Panc1 (cell line): Measurements from ENCODE around the gene KLF6. TPM values are rescaled to one million over a fixed set of nuclear protein-coding genes. Genes with fewer than 3 reads are reported as not detected.

Experiments used
- ATAC-seq: fragments of 200-7000 bp; cut with Tn5 transposase; 2 replicates; pipeline ENCODE4 v1.9.1; 2020; ENCODE audit warnings: mild to moderate bottlenecking, moderate library complexity
- BruUV-seq: library from RNA; stranded (reverse); fragments of 400-500 nt; replicated peaks from 2 replicates; lab custom pipeline; 2021; lab: Mats Ljungman, UMichigan
- CTCF ChIA-PET: fragments of 300-600 bp; sonication (Branson Sonifier 250); formaldehyde crosslinking; loops from one replicate; lab custom pipeline; 2022; ENCODE audit warnings: antibody characterized with exemption; lab: Charles Lee
- POLR2A ChIA-PET: fragments of 300-600 bp; sonication (Branson Sonifier 250); formaldehyde crosslinking; loops from one replicate; lab custom pipeline; 2022; ENCODE audit warnings: antibody characterized with exemption; lab: Charles Lee
- DNase-seq: peaks from one replicate; pipeline ENCODE4 v3.0.0-alpha.2; 2010; ENCODE audit warnings: low read depth, low spot score
- H3K27ac ChIP-seq: 2 replicates; pipeline ENCODE4 v1.5.1; 2011; ENCODE audit warnings: mild to moderate bottlenecking, low read length, inconsistent platforms
- H3K27me3 ChIP-seq: fragments of 200-500 bp; sonication (Bioruptor generic); 2 replicates; pipeline ENCODE4 v1.6.0; 2014; ENCODE audit warnings: low read length, inconsistent platforms; ENCODE audit not compliant: control insufficient read depth, insufficient read depth
- H3K36me3 ChIP-seq: fragments of 200-500 bp; sonication (Bioruptor generic); 2 replicates; pipeline ENCODE4 v1.5.1; 2014; ENCODE audit warnings: inconsistent platforms, mild to moderate bottlenecking, low read length, moderate library complexity; ENCODE audit not compliant: control insufficient read depth, insufficient read depth
- H3K4me1 ChIP-seq: 2 replicates; pipeline ENCODE4 v1.5.1; 2011; ENCODE audit warnings: inconsistent platforms, mild to moderate bottlenecking, low read length, moderate library complexity; ENCODE audit not compliant: control insufficient read depth, insufficient read depth
- H3K4me3 ChIP-seq, 2 experiments: 2 replicates each; pipeline ENCODE4 v1.5.1; 2011 to 2012; ENCODE audit warnings: low read depth in 2 of 2, low read length in 2 of 2, mild to moderate bottlenecking in 2 of 2, inconsistent platforms in 1 of 2, moderate library complexity in 1 of 2
- H3K9me3 ChIP-seq: fragments of 200-500 bp; sonication (Bioruptor generic); 2 replicates; pipeline ENCODE4 v1.5.1; 2014; ENCODE audit warnings: low read depth, mild to moderate bottlenecking, inconsistent platforms, low read length, moderate library complexity; ENCODE audit not compliant: control insufficient read depth, insufficient read depth
- POLR2AphosphoS5 ChIP-seq: IDR thresholded peaks from 2 replicates; pipeline ENCODE4 v1.6.1; 2012; ENCODE audit warnings: mild to moderate bottlenecking, low read depth, low read length, moderate library complexity
- SIN3A ChIP-seq: IDR thresholded peaks from 2 replicates; pipeline ENCODE4 v1.6.1; 2012; ENCODE audit warnings: low read depth, mild to moderate bottlenecking, low read length, moderate library complexity, borderline replicate concordance; ENCODE audit not compliant: insufficient read depth
- TCF7L2 ChIP-seq: IDR thresholded peaks from 2 replicates; pipeline ENCODE4 v1.6.1; 2011; ENCODE audit warnings: mild to moderate bottlenecking, low read depth, low read length, inconsistent platforms
- in situ Hi-C: cut with HindIII; loops from 2 replicates; pipeline ENCODE4 v1.10.0; 2016; ENCODE audit warnings: low sequenced_read_pairs, low pct_unique_long_range_greater_than_20kb
- intact Hi-C: fragments of 100-400 bp; cut with micrococcal nuclease; formaldehyde crosslinking; loops from one replicate; pipeline ENCODE4 v1.10.0; 2022; ENCODE audit not compliant: unreplicated experiment
- total RNA-seq: library from RNA; stranded (reverse); gene quantifications from one replicate; pipeline ENCODE4 v1.2.1, GENCODE V29; 2021; ENCODE audit not compliant: unreplicated experiment
- TF ChIP-seq, protein P1 (sequence below), 2 experiments: IDR thresholded peaks; 2 replicates each; pipeline ENCODE4 v1.6.1; 2011 to 2012; ENCODE audit warnings: low read depth in 2 of 2, control low read depth in 1 of 2, low read length in 1 of 2, mild to moderate bottlenecking in 1 of 2, moderate library complexity in 1 of 2; ENCODE audit not compliant: insufficient read depth in 1 of 2
- TF ChIP-seq, protein P2 (sequence below): fragments of 450-650 bp; IDR thresholded peaks from 2 replicates; pipeline ENCODE4 v1.5.1; 2017; ENCODE audit warnings: mild to moderate bottlenecking

KLF6 gene
- total RNA-seq, 1 experiment from 2014 or later = 177 TPM

DNA sequence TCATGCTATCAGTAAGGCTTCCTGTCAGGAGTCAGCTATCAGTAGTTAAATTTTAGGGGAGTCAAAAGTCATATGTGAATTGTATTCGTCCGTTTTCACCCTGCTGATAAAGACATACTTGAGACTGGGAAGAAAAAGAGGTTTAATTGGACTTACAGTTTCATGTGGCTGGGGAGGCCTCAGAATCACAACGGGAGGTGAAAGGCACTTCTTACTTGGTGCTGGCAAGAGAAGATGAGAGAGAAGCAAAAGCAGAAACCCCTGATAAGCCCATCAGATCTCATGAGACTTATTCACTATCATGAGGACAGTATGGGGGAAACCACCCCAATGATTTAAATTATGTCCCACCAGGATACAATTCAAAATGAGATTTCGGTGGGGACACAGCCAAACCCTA is 47.1 kb downstream of the KLF6 start:
- TF ChIP-seq TCF7L2 (no peak), POLR2AphosphoS5 (no peak), SIN3A (no peak)
- TF ChIP-seq, protein P1, sequence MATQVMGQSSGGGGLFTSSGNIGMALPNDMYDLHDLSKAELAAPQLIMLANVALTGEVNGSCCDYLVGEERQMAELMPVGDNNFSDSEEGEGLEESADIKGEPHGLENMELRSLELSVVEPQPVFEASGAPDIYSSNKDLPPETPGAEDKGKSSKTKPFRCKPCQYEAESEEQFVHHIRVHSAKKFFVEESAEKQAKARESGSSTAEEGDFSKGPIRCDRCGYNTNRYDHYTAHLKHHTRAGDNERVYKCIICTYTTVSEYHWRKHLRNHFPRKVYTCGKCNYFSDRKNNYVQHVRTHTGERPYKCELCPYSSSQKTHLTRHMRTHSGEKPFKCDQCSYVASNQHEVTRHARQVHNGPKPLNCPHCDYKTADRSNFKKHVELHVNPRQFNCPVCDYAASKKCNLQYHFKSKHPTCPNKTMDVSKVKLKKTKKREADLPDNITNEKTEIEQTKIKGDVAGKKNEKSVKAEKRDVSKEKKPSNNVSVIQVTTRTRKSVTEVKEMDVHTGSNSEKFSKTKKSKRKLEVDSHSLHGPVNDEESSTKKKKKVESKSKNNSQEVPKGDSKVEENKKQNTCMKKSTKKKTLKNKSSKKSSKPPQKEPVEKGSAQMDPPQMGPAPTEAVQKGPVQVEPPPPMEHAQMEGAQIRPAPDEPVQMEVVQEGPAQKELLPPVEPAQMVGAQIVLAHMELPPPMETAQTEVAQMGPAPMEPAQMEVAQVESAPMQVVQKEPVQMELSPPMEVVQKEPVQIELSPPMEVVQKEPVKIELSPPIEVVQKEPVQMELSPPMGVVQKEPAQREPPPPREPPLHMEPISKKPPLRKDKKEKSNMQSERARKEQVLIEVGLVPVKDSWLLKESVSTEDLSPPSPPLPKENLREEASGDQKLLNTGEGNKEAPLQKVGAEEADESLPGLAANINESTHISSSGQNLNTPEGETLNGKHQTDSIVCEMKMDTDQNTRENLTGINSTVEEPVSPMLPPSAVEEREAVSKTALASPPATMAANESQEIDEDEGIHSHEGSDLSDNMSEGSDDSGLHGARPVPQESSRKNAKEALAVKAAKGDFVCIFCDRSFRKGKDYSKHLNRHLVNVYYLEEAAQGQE (IDR thresholded peaks at IDR 0.05; ENCODE audit: insufficient read depth in 1 of 2, low read depth in 2 of 2, low read length in 1 of 2) = no peak
- TF ChIP-seq, protein P2, sequence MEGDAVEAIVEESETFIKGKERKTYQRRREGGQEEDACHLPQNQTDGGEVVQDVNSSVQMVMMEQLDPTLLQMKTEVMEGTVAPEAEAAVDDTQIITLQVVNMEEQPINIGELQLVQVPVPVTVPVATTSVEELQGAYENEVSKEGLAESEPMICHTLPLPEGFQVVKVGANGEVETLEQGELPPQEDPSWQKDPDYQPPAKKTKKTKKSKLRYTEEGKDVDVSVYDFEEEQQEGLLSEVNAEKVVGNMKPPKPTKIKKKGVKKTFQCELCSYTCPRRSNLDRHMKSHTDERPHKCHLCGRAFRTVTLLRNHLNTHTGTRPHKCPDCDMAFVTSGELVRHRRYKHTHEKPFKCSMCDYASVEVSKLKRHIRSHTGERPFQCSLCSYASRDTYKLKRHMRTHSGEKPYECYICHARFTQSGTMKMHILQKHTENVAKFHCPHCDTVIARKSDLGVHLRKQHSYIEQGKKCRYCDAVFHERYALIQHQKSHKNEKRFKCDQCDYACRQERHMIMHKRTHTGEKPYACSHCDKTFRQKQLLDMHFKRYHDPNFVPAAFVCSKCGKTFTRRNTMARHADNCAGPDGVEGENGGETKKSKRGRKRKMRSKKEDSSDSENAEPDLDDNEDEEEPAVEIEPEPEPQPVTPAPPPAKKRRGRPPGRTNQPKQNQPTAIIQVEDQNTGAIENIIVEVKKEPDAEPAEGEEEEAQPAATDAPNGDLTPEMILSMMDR = no peak
- ATAC-seq (no peak), DNase-seq (no peak)
- intact Hi-C loops = no loop called here
- ChIA-PET POLR2A (no interaction called here), CTCF (no interaction called here)
- Histone ChIP-seq H3K9me3 (no peaks in the 10 kb centered on the region; the same call in 1 of the 2 replicates), H3K4me1 (peaks cover 6% of the 10 kb centered on the region; the same call in 1 of the 2 replicates), H3K4me3 (no peak overlapping the region), H3K27me3 (no peaks in the 10 kb centered on the region), H3K27ac (peak overlapping the region; percentile 51; the same call in 1 of the 2 replicates), H3K36me3 (no peaks in the 10 kb centered on the region)
- in situ Hi-C loops = no loop called here
- no TSS peak for BruUV-seq

DNA sequence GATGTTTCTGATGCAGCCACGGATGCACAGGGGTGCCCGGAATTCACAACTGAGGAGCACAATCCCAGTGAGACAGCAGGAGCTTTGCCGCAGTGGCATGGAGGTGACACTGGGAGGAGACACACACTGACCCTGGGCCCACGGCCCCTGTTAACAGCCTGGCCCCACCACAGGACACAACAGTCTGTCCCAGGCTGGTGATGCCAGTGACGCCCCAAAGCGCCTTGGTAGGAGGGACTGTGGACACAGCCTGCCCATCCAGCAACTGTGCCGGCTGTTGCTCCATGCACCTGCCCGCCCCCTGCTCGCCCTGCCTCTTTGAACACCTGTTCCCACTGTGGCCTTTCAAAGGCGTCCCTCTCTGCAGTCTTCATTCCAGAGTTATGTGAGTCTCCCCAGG is 49.8 kb downstream of the KLF6 start:
- no peak overlapping the region for H3K4me3 ChIP-seq
- H3K27ac ChIP-seq = no peak overlapping the region
- DNase-seq (no peak), ATAC-seq (no peak)
- no peaks in the 10 kb centered on the region for H3K36me3 ChIP-seq
- TF ChIP-seq TCF7L2 (no peak), POLR2AphosphoS5 (no peak)
- TF ChIP-seq, protein P2 = peak; percentile 20
- no TSS peak for BruUV-seq
- H3K4me1 ChIP-seq = peaks cover 2% of the 10 kb centered on the region; the same call in 1 of the 2 replicates
- in situ Hi-C loops = no loop called here
- intact Hi-C loops = no loop called here
- no peaks in the 10 kb centered on the region for H3K9me3 ChIP-seq
- no peaks in the 10 kb centered on the region for H3K27me3 ChIP-seq
- ChIA-PET CTCF (no interaction called here), POLR2A (no interaction called here)
